ENCODE measurements around the gene RASA2.

RASA2 gene

GRCh38 chr3:141538568-141539240 lies 51.9 kb downstream of the RASA2 start:
- DNase-seq = peak; percentile 15

GRCh38 chr3:141539431-141540187 lies 52.8 kb downstream of the RASA2 start:
- DNase-seq = no peak

- DNase-seq = no peak
Observed at GRCh38 chr3:141540531-141540930, 53.7 kb downstream of the RASA2 start.

- DNase-seq = no peak
Observed at GRCh38 chr3:141542202-141542969, 55.6 kb downstream of the RASA2 start.

GRCh38 chr3:141542989-141543388 lies 56.2 kb downstream of the RASA2 start:
- no peak for DNase-seq

GRCh38 chr3:141544697-141545096 lies 57.9 kb downstream of the RASA2 start:
- no peak for DNase-seq

- no peak for DNase-seq
Observed at GRCh38 chr3:141546081-141546480, 59.3 kb downstream of the RASA2 start.

GRCh38 chr3:141546586-141546985 lies 59.8 kb downstream of the RASA2 start:
- no peak for DNase-seq

- DNase-seq = no peak
Observed at GRCh38 chr3:141547791-141548190, 61.0 kb downstream of the RASA2 start.

GRCh38 chr3:141550926-141551665 lies 64.3 kb downstream of the RASA2 start:
- no peak for DNase-seq

- no peak for DNase-seq
Observed at GRCh38 chr3:141552440-141552991, 65.7 kb downstream of the RASA2 start.

- no peak for DNase-seq
Observed at GRCh38 chr3:141553055-141553454, 66.2 kb downstream of the RASA2 start.

GRCh38 chr3:141556034-141556433 lies 69.2 kb downstream of the RASA2 start:
- DNase-seq = peak; percentile 27

- DNase-seq = no peak
Observed at GRCh38 chr3:141557961-141558706, 71.3 kb downstream of the RASA2 start.

- peak; percentile 62 for DNase-seq
Observed at GRCh38 chr3:141561426-141562034, 74.7 kb downstream of the RASA2 start.

GRCh38 chr3:141564241-141564640 lies 77.4 kb downstream of the RASA2 start:
- DNase-seq = no peak

GRCh38 chr3:141570068-141570467 lies 83.2 kb downstream of the RASA2 start:
- no peak for DNase-seq

GRCh38 chr3:141575879-141576743 lies 89.3 kb downstream of the RASA2 start:
- DNase-seq = peak; percentile 10

- DNase-seq = no peak
Observed at GRCh38 chr3:141576744-141577052, 89.9 kb downstream of the RASA2 start.

- no peak for DNase-seq
Observed at GRCh38 chr3:141578202-141578973, 91.6 kb downstream of the RASA2 start.

Data from fibroblast of skin of right quadriceps (primary cell).